Renal pelvis (tissue), 4 donors: ENCODE measurements around the gene ZFP92. TPM values are rescaled to one million over a fixed set of nuclear protein-coding genes. Genes with fewer than 3 reads are reported as not detected.
"Not testable (repeated sequence)": the region's sequence is repeated elsewhere in the genome, so short reads cannot be mapped to it uniquely, and the experiment has no call there.

Experiments used
- DNase-seq: peaks from one replicate; pipeline ENCODE4 v3.0.0-alpha.2; 2013
- polyA plus RNA-seq, 3 donors: library from polyadenylated mRNA; unstranded; fragments of 120-200 nt; gene quantifications; one replicate each; pipeline ENCODE4 v1.2.1, GENCODE V29; 2013; ENCODE audit not compliant: insufficient read length in 3 of 3

ZFP92 gene
- polyA plus RNA-seq, 3 donors: 0.87 to 1.1 (median 0.99) TPM

- not testable (repeated sequence) for DNase-seq
Observed at GRCh38 chrX:153384973-153385372, 26.3 kb upstream of the ZFP92 start.

- no peak for DNase-seq
Observed at GRCh38 chrX:153386097-153386496, 25.2 kb upstream of the ZFP92 start.

- no peak for DNase-seq
Observed at GRCh38 chrX:153387345-153387744, 23.9 kb upstream of the ZFP92 start.

- no peak for DNase-seq
Observed at GRCh38 chrX:153387987-153388721, 23.1 kb upstream of the ZFP92 start.

GRCh38 chrX:153388722-153389459 lies 22.4 kb upstream of the ZFP92 start:
- no peak for DNase-seq

- DNase-seq: not testable (repeated sequence)
Observed at GRCh38 chrX:153389460-153389768, 21.9 kb upstream of the ZFP92 start.

GRCh38 chrX:153392642-153393321 lies 18.5 kb upstream of the ZFP92 start:
- DNase-seq: no peak

- no peak for DNase-seq
Observed at GRCh38 chrX:153394612-153395011, 16.7 kb upstream of the ZFP92 start.

- DNase-seq: no peak
Observed at GRCh38 chrX:153395613-153396319, 15.5 kb upstream of the ZFP92 start.

GRCh38 chrX:153396320-153397195 lies 14.7 kb upstream of the ZFP92 start:
- no peak for DNase-seq

- DNase-seq: no peak
Observed at GRCh38 chrX:153397256-153397960, 13.9 kb upstream of the ZFP92 start.

- DNase-seq: no peak
Observed at GRCh38 chrX:153398275-153398960, 12.9 kb upstream of the ZFP92 start.

- DNase-seq: no peak
Observed at GRCh38 chrX:153400146-153401132, 10.8 kb upstream of the ZFP92 start.

- DNase-seq: no peak
Observed at GRCh38 chrX:153401133-153401764, 10.0 kb upstream of the ZFP92 start, which contains the start of gene PNMA6E. Gene PNMA6E, minus strand, starts transcription at chrX:153401350. Its CDS starts 2,501 bp downstream, at chrX:153398849.

GRCh38 chrX:153404333-153404732 lies 6.9 kb upstream of the ZFP92 start:
- not testable (repeated sequence) for DNase-seq

- no peak for DNase-seq
Observed at GRCh38 chrX:153405426-153405825, 5.8 kb upstream of the ZFP92 start.

- DNase-seq: no peak
Observed at GRCh38 chrX:153406011-153406410, 5.3 kb upstream of the ZFP92 start.

GRCh38 chrX:153406903-153407302 lies 4.4 kb upstream of the ZFP92 start:
- no peak for DNase-seq
